GM12872 (cell line): ENCODE results near the gene L3MBTL2.

Source experiments
- CTCF ChIP-seq: IDR thresholded peaks from 3 replicates; pipeline ENCODE4 v1.5.1; 2011; ENCODE audit warnings: low read depth, mild to moderate bottlenecking, low read length, moderate library complexity; ENCODE audit not compliant: insufficient read depth

The L3MBTL2 gene

GRCh38 chr22:41178425-41178975 is 26.6 kb upstream of the L3MBTL2 start:
- TF ChIP-seq CTCF, result no peak

GRCh38 chr22:41180926-41181325 is 24.2 kb upstream of the L3MBTL2 start:
- TF ChIP-seq CTCF, result no peak

- no peak for TF ChIP-seq CTCF
Measured at GRCh38 chr22:41181349-41182241, 23.5 kb upstream of the L3MBTL2 start.

- TF ChIP-seq CTCF, result no peak
Measured at GRCh38 chr22:41184679-41185078, 20.4 kb upstream of the L3MBTL2 start.

GRCh38 chr22:41191467-41191866 is 13.6 kb upstream of the L3MBTL2 start:
- TF ChIP-seq CTCF, result no peak

- no peak for TF ChIP-seq CTCF
Measured at GRCh38 chr22:41193829-41194228, 11.3 kb upstream of the L3MBTL2 start.

- TF ChIP-seq CTCF, result 0 out of 3 replicates have a peak, but pooled peaks have one; percentile 19
Measured at GRCh38 chr22:41197038-41197972, 7.8 kb upstream of the L3MBTL2 start.
